ENCODE measurements around the gene GATB.

Gene GATB

GRCh38 chr4:151692821-151693673 is 67.8 kb downstream of the GATB start:
- no peak for DNase-seq

- no peak for DNase-seq
These were observed 68.4 kb downstream of the GATB start for GRCh38 chr4:151692443-151692782.

GRCh38 chr4:151691639-151692442 is 69.0 kb downstream of the GATB start:
- DNase-seq = no peak

GRCh38 chr4:151690876-151691275 is 69.9 kb downstream of the GATB start:
- DNase-seq = no peak

- no peak for DNase-seq
These were observed 70.5 kb downstream of the GATB start for GRCh38 chr4:151690164-151690870.

- no peak for DNase-seq
These were observed 71.4 kb downstream of the GATB start for GRCh38 chr4:151689211-151689991.

GRCh38 chr4:151688785-151689043 is 72.1 kb downstream of the GATB start:
- no peak for DNase-seq

GRCh38 chr4:151688003-151688784 is 72.6 kb downstream of the GATB start:
- no peak for DNase-seq

- no peak for DNase-seq
These were observed 73.7 kb downstream of the GATB start for GRCh38 chr4:151687021-151687640.

GRCh38 chr4:151685303-151685702 is 75.5 kb downstream of the GATB start:
- no peak for DNase-seq

- DNase-seq = no peak
These were observed 79.7 kb downstream of the GATB start for GRCh38 chr4:151681085-151681484.

- DNase-seq = no peak
These were observed 81.6 kb downstream of the GATB start for GRCh38 chr4:151679231-151679630.

GRCh38 chr4:151678048-151678872 is 82.5 kb downstream of the GATB start:
- peak; percentile 7 for DNase-seq

- no peak for DNase-seq
These were observed 83.6 kb downstream of the GATB start for GRCh38 chr4:151677193-151677592.

GRCh38 chr4:151676301-151676700 is 84.5 kb downstream of the GATB start:
- no peak for DNase-seq

- no peak for DNase-seq
These were observed 85.3 kb downstream of the GATB start for GRCh38 chr4:151675411-151675971.

- peak; percentile 34 for DNase-seq
These were observed 85.9 kb downstream of the GATB start for GRCh38 chr4:151674804-151675391.

- no peak for DNase-seq
These were observed 86.8 kb downstream of the GATB start for GRCh38 chr4:151673908-151674520.

GRCh38 chr4:151672996-151673395 is 87.8 kb downstream of the GATB start:
- no peak for DNase-seq
